GM18505 (cell line): Measurements from ENCODE around the gene GRWD1.
A peak's percentile ranks its signal among the peaks of the same experiment; 100 is the strongest.

Source experiments
- ATAC-seq: cut with Tn5 transposase; IDR thresholded peaks from one replicate; pipeline ENCODE4 v1.9.1; 2021; ENCODE audit not compliant: unreplicated experiment
- POLR2A ChIP-seq: IDR thresholded peaks from 4 replicates; pipeline ENCODE4 v1.6.1; 2011; ENCODE audit warnings: borderline replicate concordance; ENCODE audit not compliant: insufficient read depth, insufficient read length; ENCODE audit errors: extremely low read depth

GRWD1 gene

GRCh38 chr19:48498595-48499311, 53.0 kb downstream of the GRWD1 start:
- no peak for ATAC-seq
- no peak for TF ChIP-seq POLR2A

- no peak for TF ChIP-seq POLR2A
- ATAC-seq, result no peak
These were observed 53.7 kb downstream of the GRWD1 start for GRCh38 chr19:48499316-48500090.

GRCh38 chr19:48500830-48501493, 55.2 kb downstream of the GRWD1 start:
- ATAC-seq, result no peak
- no peak for TF ChIP-seq POLR2A

GRCh38 chr19:48501494-48502349, 55.9 kb downstream of the GRWD1 start:
- TF ChIP-seq POLR2A, result no peak
- ATAC-seq, result peak; percentile 31

GRCh38 chr19:48502350-48503018, 56.7 kb downstream of the GRWD1 start:
- no peak for TF ChIP-seq POLR2A
- peak; percentile 41 for ATAC-seq

GRCh38 chr19:48506138-48506733, 60.5 kb downstream of the GRWD1 start:
- no peak for TF ChIP-seq POLR2A
- ATAC-seq, result no peak
